ENCODE measurements around the gene CFLAR.

GRCh38 chr2:201196803-201197202 lies 80.8 kb downstream of the CFLAR start:
- TF ChIP-seq EP300 (conservative IDR thresholded peaks at IDR 0.05; ENCODE audit: poor library complexity, severe bottlenecking) (no peak), EZH2 (IDR thresholded peaks at IDR 0.05; ENCODE audit: borderline replicate concordance, insufficient read depth, low read length, poor library complexity, severe bottlenecking) (no peak), TAF1 (IDR thresholded peaks at IDR 0.05; ENCODE audit: low read depth) (no peak)

Data from neural cell (in vitro differentiated cells).